Duodenal mucosa (tissue), 2 donors: ENCODE data around the gene CLDN6.

Source experiments
- H3K27ac ChIP-seq: one replicate; pipeline ENCODE4 v1.7.0; 2013; ENCODE audit warnings: low read depth, low read length
- H3K27me3 ChIP-seq, 2 donors: one replicate each; pipeline ENCODE4 v1.7.0; 2013; ENCODE audit warnings: low read length in 2 of 2, control low read depth in 1 of 2; ENCODE audit not compliant: insufficient read depth in 2 of 2, control insufficient read depth in 1 of 2
- H3K36me3 ChIP-seq, 2 donors: one replicate each; pipeline ENCODE4 v1.7.0; 2013; ENCODE audit warnings: low read length in 2 of 2, control low read depth in 1 of 2; ENCODE audit not compliant: insufficient read depth in 2 of 2, control insufficient read depth in 1 of 2
- H3K4me1 ChIP-seq, 2 donors: one replicate each; pipeline ENCODE4 v1.7.0; 2013; ENCODE audit warnings: low read length in 2 of 2, control low read depth in 1 of 2; ENCODE audit not compliant: insufficient read depth in 2 of 2, control insufficient read depth in 1 of 2
- H3K4me3 ChIP-seq, 2 donors: one replicate each; pipeline ENCODE4 v1.7.0; 2013; ENCODE audit warnings: low read length in 2 of 2, low read depth in 1 of 2
- H3K9ac ChIP-seq, 2 donors: one replicate each; pipeline ENCODE4 v1.7.0; 2013; ENCODE audit warnings: low read length in 2 of 2, low read depth in 1 of 2
- H3K9me3 ChIP-seq, 2 donors: one replicate each; pipeline ENCODE4 v1.7.0; 2013; ENCODE audit warnings: low read length in 2 of 2, control low read depth in 1 of 2; ENCODE audit not compliant: control insufficient read depth in 1 of 2

The CLDN6 gene

DNA sequence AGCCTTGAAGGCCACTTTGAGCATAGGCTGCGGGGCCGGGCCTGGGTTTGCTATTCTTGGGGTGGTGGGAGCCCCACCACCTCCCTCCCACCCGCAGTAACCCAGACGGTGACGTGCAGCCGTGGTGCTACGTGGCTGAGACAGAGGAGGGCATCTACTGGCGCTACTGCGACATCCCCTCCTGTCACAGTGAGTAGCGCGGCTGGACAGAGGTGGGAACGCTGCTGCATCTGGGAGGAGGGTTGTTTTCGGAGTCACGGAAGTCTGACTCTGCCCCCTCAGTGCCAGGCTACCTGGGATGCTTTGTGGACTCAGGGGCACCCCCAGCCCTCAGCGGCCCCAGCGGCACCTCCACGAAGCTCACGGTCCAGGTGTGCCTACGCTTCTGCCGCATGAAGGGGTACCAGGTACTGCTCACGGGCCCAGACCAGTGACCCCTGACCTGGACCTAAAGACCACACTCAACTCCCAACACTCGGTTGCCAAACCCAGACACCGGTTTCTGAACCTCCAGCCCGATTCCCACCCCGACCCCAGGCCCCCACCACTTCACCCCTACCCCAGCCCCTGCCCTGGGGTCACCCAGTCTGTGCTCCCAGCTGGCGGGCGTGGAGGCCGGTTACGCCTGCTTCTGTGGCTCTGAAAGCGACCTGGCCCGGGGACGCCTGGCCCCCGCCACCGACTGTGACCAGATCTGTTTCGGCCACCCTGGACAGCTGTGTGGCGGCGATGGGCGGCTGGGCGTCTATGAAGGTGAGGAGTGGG lies 51.8 kb downstream of the CLDN6 start:
- peaks cover 46 to 58% of the 10 kb centered on the region in 2 donors for H3K27me3 ChIP-seq
- H3K9me3 ChIP-seq = no peaks in the 10 kb centered on the region
- no peak overlapping the region for H3K27ac ChIP-seq
- H3K4me1 ChIP-seq = peaks cover 13 to 41% of the 10 kb centered on the region in 2 donors
- no peak overlapping the region for H3K4me3 ChIP-seq
- no peaks in the 10 kb centered on the region for H3K36me3 ChIP-seq
- no peak overlapping the region for H3K9ac ChIP-seq
